Breast epithelium (tissue), 3 donors: Measurements from ENCODE around the gene TRIO.

Experiments
- POLR2A ChIP-seq: fragments of 450-650 bp; IDR thresholded peaks from one replicate; pipeline ENCODE4 v1.6.1; 2016; ENCODE audit warnings: antibody characterized with exemption, mild to moderate bottlenecking, moderate library complexity
- POLR2AphosphoS5 ChIP-seq, 3 donors: sonication (generic); formaldehyde crosslinking; IDR thresholded peaks; one replicate each; pipeline ENCODE4 v1.6.1; 2017; ENCODE audit warnings: antibody characterized with exemption in 3 of 3
- TF ChIP-seq, protein P1 (sequence below), 3 donors: fragments of 450-650 bp; IDR thresholded peaks; one replicate each; pipeline ENCODE4 v1.5.1; 2016 to 2017; ENCODE audit warnings: antibody characterized with exemption in 3 of 3, mild to moderate bottlenecking in 3 of 3, moderate library complexity in 3 of 3

DNA sequence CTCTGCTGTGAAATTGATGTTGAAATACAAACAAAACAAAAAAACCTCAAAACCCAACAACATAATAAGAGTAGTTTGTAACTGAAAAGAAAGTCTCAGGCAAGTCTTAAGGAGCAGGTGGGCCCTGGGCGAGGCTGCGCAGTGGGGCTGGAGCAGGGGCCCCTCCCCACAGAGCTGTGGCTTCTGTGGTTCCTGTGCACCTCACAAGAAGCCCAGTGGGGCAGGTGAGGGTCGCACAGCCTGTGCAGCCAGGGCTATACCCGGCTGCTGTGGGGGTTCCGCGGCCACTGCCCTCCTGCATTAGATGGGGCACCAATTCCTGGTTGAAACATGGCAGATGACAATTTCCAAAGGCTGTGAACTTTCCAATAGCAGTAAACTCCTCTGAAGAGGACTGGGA, 75.3 kb downstream of the TRIO start:
- no peak for TF ChIP-seq POLR2A
- TF ChIP-seq, protein P1, sequence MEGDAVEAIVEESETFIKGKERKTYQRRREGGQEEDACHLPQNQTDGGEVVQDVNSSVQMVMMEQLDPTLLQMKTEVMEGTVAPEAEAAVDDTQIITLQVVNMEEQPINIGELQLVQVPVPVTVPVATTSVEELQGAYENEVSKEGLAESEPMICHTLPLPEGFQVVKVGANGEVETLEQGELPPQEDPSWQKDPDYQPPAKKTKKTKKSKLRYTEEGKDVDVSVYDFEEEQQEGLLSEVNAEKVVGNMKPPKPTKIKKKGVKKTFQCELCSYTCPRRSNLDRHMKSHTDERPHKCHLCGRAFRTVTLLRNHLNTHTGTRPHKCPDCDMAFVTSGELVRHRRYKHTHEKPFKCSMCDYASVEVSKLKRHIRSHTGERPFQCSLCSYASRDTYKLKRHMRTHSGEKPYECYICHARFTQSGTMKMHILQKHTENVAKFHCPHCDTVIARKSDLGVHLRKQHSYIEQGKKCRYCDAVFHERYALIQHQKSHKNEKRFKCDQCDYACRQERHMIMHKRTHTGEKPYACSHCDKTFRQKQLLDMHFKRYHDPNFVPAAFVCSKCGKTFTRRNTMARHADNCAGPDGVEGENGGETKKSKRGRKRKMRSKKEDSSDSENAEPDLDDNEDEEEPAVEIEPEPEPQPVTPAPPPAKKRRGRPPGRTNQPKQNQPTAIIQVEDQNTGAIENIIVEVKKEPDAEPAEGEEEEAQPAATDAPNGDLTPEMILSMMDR (IDR thresholded peaks at IDR 0.05), result no peak
- no peak for TF ChIP-seq POLR2AphosphoS5 (IDR thresholded peaks at IDR 0.05)
